GM19397 (cell line): ENCODE data around the gene SLC24A5.

Experiments
- ATAC-seq: cut with Tn5 transposase; IDR thresholded peaks from one replicate; pipeline ENCODE4 v1.9.1; 2021; ENCODE audit warnings: mild to moderate bottlenecking, moderate library complexity; ENCODE audit not compliant: unreplicated experiment

The SLC24A5 gene

DNA sequence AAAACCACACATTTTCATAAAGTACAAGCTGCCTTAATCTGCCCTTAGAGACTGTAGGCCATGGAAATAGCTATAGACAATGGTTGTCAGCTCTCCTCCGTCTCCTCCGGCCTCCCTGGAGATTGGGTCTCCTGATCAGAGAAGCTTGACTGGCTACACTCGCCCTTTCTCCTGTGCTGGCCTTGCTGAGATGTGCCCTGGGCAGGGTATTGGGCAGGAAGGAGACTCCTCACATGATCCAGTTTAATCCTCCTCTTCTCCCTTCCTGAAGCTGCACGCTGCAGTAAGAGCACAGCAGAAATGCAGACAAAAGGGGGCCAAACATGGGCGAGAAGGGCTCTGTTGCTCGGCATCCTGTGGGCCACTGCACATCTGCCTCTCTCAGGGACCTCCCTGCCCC lies at the start of gene SLC24A5:
Gene SLC24A5 (plus strand): TSS at position 246 of the 400 bp plus-strand sequence. CDS start 55 bp downstream, at position 301.
- no peak for ATAC-seq

- ATAC-seq = no peak
Measured at GRCh38 chr15:48072941-48073340, 47.8 kb upstream of the SLC24A5 start.

- ATAC-seq = no peak
Measured at GRCh38 chr15:48073881-48074280, 46.9 kb upstream of the SLC24A5 start.

- no peak for ATAC-seq
Measured at GRCh38 chr15:48076454-48076853, 44.3 kb upstream of the SLC24A5 start.

GRCh38 chr15:48077616-48078184 lies 43.1 kb upstream of the SLC24A5 start:
- no peak for ATAC-seq

GRCh38 chr15:48084759-48085590 lies 35.8 kb upstream of the SLC24A5 start:
- no peak for ATAC-seq

GRCh38 chr15:48085591-48085930 lies 35.2 kb upstream of the SLC24A5 start:
- ATAC-seq = no peak

- ATAC-seq = no peak
Measured at GRCh38 chr15:48086133-48086532, 34.7 kb upstream of the SLC24A5 start.

- no peak for ATAC-seq
Measured at GRCh38 chr15:48086576-48086975, 34.2 kb upstream of the SLC24A5 start.

DNA sequence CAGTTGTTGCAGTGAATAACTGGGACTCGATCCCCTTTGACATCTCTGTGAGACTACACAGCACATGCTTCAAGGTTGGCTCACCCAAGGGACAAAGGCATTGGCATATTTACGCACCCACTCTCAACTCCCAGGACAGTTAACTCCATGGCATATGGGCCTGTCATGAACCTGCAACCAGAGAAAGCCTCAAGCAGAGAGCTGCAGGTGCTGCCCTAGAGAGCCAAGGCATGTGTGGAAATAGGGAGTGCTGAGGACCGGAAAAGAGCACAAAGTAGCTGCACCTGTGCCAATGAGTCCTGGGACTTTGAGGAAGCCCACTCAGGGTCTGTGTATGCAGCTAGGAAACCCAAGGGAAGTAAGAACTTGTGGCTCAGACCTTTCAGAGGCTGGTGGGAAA lies 32.9 kb upstream of the SLC24A5 start:
- no peak for ATAC-seq

DNA sequence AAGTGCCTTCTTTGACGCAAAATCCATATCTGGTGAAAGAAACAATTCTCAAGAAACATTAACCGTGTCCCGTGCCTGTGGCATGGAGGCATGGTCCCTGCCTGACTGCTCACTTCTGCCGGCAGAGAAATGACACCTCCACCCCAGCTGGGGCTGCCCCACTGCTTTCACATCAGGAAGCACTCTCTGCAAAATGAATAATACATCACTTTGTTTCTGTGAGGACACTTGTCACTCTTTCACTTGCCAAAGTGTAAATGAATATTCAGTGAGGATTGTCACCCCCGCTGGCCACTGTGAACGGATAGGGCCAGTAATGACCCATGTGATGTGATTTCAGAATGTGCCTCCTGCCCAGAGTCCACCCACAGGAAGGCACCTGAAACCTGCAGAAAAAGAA lies 31.1 kb upstream of the SLC24A5 start:
- ATAC-seq = no peak

DNA sequence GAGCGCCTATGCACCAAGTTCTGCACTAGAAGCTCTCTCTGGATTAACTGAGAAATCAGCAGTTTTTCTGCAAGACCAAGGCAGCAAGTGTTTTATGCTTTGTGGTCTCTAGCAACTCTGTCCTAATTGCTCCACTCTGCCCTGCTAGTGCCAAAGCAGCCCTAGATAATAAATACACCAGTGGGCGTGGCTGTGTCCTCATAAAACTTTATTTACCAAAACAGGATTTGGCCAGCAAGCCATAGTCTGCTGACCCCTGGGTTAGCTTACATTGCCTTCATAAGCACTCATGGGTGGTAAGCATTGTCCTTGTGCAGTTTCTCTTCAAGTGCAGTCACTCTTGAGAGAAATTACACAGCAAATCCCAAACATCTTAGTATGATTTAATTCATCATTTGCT lies 30.7 kb upstream of the SLC24A5 start:
- ATAC-seq = no peak

DNA sequence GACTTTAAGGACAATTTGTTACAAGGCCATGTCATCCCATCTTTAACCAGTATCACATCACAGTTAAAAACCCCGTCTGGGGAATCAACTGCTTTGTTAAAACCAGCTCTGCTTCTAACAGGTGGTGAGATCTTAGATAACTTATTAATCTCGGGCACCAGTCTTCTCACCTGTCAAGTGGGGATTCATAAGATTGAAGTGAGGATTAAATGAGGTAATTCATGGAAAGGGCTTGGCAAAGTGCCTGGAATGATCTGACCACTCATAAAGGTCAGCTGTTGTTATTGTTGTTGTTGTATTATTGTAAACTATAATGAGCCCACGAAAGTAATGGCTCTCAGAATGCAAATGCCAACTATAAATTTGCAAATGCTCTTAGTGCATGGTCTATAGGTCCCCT lies 30.1 kb upstream of the SLC24A5 start:
- ATAC-seq = no peak

DNA sequence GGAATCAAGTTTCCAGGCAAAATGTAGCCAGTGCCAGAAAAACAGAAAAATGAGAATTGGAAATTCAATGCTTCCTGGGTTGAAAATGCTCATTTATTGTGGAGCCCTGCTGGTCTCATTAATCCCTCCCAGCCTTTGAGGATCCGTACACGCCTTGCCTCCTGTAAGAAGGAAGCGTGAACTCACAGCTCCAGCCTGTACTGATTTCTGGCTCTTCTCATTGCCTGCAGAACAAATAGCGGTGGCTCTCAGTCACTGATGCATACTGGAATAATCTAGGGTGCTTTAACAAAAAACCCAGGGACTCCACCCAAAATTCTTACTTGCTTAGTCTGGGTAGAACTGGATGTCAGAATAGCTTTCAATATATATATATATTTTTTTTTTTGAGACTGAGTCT lies 29.3 kb upstream of the SLC24A5 start:
- no peak for ATAC-seq

DNA sequence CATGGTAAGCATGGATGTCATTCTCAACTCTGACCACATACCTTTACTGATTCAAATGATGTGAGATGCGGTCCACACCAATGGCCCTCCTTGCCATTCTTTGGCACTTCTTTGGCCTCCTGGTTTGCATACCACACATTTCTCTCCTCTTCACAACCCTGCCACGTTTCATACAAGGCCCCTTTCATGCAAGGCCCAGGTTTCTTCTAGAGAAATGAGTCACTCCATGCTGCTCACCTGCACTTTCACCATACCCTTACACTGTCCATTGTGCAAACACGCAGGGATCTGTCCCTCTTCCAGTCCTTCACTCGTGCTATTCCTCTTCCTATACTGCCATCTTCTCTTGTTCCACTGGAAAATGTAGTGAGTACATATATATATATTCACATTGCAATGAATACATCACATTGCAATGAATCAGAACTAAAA lies 24.4 kb upstream of the SLC24A5 start:
- ATAC-seq = peak; percentile 76

DNA sequence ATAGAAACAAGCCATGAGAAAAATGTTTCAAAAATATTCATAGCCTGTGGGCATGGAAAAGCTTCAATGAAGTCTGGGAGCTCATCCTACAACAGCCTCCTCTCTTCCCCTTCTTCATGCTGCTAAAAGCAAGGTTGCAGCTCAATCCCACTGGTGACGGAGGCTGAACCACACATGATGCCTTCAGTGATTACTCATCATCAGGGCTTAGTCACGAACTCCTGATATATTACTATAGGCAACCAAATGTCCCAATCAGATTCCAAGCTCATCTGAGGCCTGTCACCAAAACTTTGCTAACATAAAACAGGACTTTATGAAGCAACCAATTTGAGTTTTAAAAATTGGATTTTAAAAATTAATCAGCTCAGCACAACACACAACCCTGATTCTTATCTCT lies 24.0 kb upstream of the SLC24A5 start:
- ATAC-seq = peak; percentile 12

DNA sequence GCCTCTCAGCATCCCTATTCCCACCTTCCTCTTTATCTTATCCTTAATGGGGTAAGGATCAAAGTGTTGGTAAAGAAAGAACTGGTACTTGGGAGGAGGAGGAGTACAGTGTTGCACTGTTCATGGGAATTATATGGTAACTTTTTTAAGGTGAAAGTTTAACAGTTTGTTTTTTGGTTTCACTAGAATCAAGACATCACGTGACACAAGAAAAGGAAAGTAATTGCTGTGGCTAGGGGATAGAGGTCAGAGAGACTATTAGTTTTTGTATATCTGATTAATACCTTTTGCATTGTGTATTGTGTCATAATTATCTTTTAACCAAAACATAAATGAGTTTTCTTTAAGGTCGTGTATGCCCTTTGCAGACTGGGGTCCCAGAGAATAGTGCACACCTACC lies 23.5 kb upstream of the SLC24A5 start:
- no peak for ATAC-seq

DNA sequence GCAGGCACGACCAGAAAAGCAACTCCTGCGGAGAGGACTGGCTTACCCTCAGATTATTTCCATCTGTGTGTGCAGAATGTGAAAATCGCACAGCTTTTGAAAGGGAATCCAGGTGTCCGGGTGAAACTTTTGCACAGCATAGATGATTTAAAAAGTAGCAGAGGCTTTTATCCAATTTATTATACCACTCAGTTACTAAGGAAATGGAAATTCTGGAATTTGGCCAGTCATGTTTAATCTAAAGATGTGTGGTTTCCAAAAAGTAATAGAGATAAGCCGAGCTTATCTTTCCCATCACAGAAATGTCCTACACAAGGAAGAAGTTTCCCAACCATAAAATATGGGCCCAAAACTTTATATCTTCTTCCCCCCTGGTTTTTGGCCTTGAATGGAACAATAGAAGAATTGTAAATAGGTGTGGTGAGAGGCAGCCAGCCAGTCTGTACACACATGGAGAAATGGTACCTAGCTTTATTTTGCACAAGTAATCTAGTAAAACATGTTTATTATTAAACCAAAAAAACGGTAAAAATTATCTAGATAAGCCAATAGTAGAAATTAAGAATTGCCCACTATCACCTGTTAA lies 19.3 kb upstream of the SLC24A5 start:
- ATAC-seq = no peak

DNA sequence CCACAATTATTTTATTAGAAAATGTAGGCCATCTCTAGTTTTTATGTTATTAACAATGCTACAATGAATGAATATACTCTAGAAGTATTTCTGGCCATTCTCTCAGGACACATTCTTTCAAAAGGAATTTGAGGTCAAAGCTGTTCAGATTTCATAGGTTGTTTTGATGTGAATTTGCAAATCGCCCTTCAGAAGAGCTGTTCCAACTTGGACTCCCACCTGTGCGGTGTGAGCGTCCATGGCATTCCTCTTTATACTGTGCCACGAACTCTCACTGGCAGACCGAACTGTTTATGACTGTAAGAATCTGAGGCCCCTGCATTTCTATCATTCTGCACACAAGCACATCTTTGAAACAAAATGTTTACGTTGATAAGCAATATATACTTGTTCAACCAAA lies 18.6 kb upstream of the SLC24A5 start:
- ATAC-seq = no peak

DNA sequence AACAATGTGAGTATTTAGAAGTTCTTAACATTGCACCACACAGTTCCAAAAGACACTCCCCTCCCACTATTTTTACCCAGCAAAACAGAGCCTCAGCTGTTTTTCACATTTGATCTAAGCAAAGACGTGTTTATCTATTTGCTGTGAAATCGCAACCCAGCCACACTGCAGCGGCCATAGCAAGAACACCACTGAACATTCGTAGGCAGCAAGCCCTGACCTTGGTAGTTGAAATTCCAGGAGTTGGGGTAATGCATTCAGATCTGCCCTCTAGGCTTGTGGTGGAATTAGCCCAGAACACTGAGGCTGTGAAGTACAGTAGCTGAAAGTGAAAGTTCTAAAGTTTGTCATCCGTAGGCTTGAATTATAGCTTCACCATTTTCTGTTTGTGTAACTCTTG lies 17.1 kb upstream of the SLC24A5 start:
- ATAC-seq = no peak

GRCh38 chr15:48105936-48106335 lies 14.9 kb upstream of the SLC24A5 start:
- no peak for ATAC-seq

GRCh38 chr15:48109212-48109611 lies 11.6 kb upstream of the SLC24A5 start:
- no peak for ATAC-seq
